SHP77 treated with DMSO at 0.1 percent for 48 hours (cell line): ENCODE results near the gene SKAP1.
"Not testable (repeated sequence)": the region's sequence is repeated elsewhere in the genome, so short reads cannot be mapped to it uniquely, and the experiment has no call there.

Experiments
- DNase-seq: peaks from one replicate; lab custom pipeline; 2025; lab: John Stamatoyannopoulos, UW

Gene SKAP1

DNA sequence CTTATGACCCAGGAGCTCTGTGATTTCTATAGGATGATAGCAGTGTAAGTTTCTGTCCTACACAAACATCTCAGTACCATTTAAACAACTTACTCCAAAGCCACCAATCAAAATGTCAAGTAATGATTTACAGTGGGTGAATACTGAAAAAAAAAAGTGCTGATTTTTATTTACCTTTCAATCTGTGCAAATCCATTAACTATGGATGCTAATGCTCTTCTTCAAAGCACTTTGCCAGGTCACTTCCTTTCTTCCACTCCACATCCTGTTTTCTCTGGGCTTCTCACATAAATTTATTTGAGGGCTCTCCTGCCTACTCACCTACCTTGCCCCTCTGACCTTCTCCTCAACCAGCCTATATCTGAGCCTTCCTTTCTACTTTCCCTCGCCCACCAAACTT is 101.6 kb downstream of the SKAP1 start:
- peak; percentile 28 for DNase-seq

DNA sequence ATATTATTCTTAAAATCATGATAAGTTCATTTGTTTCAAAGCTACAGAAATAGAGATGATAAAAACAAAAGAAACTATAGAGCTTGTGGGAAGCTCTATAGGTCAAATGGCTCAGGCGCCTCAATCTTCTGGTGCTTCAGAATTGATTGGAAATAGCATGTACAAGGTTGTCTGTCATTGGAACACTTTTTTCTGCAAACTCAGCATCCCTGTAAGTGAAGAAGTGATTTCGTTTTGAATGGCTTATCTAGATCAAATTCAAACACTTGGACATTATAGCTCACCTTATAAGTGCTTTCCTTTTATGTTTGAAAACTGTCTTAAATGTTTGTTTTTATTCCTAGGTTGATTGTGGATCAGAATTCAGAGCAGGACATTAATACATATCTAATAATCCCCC is 103.7 kb downstream of the SKAP1 start:
- no peak for DNase-seq

DNA sequence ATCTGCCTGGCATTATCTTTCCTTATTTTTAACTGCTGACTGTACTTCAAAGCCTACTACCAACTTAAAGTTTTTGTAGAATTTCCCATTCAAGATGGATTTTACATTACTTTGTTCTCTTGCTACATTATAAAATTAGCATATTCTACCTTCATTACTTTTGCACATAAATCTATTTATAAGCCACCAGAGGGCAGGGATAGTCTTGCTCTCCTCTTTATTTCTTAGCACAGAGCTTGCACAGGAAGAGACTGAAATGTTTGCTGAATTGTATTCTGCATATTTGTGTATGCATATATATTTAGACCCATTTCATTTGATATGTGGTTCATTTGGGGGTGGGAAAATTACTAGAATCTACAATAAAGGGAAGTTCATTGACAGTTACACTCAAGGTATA is 108.0 kb downstream of the SKAP1 start:
- DNase-seq, result no peak

DNA sequence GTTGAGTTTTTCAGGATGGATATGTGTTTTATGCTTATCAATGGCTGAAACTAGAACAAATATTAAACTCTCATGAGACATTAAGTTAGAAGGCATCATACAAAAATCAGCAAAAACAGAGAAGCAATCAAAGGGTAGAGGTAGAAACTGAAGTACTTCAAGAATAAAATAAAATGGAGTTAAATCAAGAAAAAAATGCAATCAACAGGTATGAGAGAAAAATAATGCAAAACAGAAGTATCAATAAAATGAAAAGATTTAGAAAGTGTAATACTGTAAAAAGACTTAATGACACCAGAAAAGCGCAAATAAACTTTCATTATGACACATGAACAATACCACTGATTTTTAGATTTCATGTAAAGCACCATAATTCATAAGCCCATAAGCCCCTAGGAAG is 112.3 kb downstream of the SKAP1 start:
- DNase-seq, result no peak

DNA sequence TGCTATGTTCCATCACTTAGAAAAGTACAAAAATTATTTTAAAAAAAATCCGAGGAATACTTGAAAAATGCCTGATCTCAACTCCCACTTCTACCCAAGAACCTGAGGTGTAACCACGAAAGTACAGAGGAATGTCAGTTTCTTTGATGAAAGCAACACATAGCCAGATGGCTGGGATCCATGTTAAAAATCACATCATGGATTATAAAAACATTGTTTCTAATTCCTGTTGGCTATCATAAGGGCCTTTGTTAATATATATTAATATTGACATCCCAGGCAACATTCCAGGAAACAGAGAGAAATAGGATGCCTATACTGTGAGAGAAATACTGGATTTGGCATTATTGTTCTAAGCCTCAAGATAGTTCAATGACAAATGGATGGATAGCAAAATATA is 115.3 kb downstream of the SKAP1 start:
- DNase-seq, result no peak

DNA sequence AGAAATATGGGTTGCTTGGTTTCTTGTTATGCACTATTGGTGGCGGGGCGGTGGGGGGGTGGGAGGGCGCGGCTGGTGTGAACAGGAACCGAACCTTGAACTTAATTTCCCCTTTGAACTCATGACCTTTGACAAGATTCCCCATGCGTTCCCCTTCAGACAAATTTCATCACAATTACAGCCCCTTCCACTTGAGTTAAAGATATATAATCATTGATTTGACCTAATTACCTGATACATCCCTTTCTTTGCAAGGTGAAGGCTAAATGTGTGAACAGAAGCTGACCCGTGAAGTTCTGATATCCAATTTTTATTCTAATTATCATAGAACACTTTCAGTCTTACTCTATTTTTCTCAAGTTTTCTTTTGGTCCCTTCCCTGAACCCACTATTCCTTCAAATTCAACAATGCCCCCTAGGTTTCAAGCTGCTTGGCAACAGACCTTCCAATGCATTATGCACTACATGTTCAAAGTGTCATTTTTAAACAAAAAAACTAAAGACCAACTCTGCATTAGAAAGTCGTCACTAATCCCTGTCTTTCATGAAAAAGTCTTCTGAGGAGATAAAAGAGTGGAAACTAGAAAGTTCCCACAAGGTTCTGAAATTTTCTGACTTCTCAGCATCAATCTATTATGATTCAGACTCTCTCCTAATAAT is 116.8 kb downstream of the SKAP1 start:
- DNase-seq, result no peak

DNA sequence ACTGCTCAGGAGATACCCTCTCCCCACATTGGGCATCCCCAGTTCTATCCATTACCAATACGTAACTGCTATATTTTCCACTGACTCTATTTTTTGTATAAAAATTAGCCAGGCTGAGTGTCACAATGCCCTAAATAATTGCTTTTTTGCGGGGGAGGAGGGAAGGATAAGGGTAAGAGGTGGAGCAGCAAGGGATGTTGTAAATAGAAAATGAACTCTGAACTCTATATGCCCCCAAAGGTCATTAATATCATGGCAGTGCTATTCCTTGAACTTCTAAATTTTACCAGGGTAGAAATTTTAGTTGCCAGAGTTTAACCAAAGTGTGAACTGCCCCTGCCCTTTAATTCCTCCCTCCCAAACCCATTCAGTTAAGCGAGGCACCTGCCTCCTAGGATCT is 118.7 kb downstream of the SKAP1 start:
- DNase-seq, result no peak

DNA sequence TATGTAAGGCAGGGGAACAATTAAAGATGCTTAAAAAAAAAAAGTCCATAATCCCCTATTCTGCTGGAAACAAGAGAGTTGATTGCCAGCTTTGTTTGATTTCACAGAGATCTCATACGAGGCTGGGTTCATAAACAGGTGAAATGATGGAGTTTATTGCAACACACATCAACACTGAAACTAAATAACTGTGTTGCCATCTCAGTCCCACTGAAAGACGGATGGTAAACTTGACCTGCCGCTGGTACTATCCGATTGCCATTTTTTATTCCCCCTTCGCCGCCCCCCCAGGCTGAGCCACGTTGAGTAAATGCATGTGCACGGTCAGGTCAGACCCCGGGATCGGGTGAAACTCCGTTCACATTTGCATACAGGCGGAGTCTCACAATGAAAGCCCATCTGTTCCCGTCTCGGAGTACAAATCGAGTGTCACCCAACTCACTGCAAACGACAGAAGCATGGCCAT is 119.2 kb downstream of the SKAP1 start:
- peak; percentile 65 for DNase-seq

DNA sequence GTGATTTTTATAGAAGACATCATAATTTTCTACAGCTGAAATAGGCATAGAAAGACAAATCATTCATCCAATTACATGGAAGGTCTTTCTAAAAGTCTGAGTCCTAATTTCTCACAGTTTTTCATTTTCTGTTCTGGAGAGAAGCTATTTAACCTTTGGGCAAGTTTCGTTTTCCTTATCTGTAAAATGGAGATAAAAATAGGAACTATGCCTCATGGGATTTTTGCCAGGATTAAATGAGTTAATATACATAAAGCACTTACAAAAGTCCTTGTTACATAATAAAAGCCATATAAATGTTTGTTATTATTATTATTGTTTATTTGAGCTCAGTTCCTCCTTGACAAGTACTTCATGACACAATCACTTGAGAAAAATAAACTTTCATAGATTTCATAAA is 121.4 kb downstream of the SKAP1 start:
- DNase-seq, result no peak

DNA sequence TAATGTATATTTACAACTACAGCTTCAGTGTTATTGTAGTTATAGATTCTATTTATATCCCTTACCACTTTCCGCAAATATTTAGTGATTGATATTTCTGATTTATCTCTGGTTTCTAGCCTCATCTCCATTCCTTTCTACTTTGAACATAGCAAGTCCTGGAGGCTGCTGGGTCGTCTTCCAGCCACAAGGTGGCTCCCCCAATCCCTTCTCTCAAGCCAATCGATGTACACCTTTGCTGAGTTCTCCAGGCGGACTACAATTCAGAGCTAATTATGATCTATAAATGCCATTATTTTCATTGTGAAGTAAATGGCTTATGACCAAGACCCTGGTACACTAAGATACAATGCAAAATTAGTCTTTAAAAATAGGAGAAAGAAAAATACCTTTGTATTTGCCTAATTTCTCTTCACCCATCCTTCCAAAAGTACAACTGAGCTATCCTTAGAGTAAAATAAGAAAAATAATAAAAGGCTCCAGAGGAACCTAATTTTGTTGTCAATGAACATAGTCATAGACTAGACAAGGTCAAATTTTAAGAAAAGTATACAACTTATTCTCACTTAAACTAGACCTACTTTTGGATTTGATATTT is 122.1 kb downstream of the SKAP1 start:
- peak; percentile 81 for DNase-seq

DNA sequence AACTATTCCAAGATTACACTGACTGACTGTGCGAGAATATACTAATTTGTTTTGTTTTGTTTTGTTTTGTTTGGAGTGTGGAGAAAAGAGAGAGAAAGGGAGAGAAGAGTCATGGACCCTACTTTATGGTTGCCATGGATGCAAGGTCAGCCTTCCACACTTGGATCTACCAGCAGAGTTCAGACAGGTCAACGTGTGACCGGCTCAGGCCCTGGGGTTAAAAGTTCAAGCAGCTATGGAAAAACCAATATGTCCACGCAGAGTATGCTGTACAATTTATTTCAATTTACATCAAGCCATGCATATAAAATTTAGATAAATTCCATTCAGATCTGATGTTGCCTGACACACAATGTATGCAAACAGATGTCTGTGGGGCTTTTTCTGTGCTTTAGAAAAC is 122.8 kb downstream of the SKAP1 start:
- DNase-seq, result no peak

DNA sequence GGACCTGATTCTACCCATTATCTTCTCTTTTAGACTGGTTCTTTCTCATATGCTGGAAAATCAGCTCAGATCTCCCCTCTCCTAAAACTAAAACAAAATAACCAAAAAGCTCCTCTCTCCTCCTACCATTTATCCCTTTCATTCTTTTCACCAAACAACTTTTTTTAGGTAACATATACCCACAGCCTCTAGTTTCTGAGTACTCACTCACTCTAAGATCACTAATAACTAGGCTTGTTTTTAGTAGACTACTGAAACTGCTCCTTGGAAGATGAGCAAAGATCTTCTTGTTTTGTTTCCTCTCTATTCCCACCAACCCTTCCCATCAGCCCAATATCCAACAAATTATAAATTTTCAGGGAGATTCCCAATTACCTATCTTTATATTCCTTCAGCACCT is 129.0 kb downstream of the SKAP1 start:
- DNase-seq, result no peak

DNA sequence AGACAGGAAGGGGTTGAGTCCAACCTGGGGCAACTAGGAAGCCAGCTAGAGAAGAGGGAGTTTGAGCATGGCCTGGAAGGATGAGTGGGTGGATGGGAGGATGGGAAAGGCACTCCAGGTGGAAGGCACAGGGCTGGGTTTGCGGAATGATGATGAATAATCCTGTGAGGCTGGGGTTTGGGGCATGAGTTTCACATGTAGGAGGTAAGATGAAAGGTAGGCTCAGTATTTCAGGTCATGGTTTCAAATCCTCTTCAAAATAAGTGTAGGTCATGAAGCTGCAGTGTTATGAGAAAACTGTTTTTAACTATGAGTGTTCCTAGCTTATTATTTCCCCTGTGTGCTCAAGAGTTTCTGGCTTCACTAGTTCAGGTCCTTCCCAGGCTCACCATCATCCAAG is 130.3 kb downstream of the SKAP1 start:
- DNase-seq, result no peak

DNA sequence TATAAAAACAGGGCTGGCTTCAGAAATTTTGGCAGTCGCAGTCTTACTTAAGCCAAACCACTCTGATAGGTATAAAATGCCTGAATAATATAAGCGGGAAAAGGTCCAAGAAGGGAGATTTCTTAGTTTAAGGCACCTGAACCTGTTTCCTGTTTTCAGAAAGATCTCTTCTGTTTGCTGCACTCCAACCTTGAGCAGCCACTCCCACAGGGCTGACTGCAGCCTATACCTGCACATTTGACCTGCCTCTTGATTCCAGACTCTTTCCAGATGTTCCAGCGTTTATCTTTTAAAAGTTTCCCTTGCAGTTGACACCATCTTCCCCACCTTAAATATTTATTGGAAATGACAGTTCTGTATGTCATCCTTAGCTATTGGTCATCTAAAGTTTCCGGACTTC is 132.2 kb downstream of the SKAP1 start:
- no peak for DNase-seq

DNA sequence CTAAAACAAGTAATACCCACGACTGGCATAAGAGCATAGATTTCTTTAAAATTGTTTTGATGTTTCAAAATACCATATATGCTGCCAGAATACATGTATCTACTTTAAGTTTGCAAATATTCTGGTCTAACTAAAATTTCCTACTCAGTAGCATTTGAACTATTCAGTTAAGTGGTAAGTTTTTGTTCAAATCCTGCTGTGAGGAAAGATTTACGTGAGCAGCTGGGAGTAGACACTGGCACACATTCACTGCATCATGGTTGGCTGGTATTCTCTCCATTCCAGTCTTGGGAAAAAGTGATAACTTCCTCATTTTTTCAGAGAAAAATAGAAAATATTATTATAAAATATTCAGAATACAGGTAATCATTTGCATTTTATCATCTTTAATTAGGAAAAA is 133.6 kb downstream of the SKAP1 start:
- DNase-seq, result no peak

DNA sequence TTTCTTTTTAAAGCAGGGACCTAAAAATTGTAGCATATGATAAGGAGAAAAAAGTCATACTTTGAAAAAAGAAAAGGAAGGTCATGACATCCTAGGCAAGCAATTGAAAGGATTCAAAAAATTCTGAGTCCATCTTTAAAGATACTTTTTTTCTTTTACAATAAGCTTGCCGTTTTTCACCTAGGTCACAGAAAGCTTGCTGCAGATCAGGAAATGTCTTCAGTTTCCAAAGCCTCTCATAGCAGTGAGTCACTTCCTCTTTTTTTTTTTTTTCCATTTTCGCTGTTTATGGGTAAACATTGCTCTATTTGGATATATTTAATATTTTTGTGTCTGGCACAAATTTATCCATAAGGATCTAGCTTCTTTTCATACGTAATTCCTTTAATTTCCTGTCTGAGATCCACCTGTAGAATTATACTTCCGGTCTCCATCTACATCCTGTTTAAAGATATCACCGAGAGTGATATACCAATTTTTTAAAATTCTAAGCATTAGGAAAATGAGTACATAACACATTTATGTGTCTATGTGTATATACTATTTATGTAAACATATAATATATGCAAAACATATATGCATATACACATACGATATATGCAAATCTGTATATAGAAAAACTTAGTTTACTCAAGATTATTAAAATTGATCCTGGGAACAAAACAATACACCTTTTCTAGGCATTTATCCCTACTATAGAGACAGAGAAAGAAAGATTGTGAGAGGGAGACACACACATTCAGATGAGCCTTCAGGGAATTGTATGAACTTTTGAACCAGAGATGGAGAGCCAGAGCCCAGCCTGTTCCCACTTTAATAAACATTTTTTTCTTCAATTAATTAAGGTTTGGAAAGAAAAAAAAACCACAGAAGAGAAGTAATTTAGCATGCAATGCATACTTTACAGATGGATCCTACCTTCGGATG is 134.4 kb downstream of the SKAP1 start:
- no peak for DNase-seq

DNA sequence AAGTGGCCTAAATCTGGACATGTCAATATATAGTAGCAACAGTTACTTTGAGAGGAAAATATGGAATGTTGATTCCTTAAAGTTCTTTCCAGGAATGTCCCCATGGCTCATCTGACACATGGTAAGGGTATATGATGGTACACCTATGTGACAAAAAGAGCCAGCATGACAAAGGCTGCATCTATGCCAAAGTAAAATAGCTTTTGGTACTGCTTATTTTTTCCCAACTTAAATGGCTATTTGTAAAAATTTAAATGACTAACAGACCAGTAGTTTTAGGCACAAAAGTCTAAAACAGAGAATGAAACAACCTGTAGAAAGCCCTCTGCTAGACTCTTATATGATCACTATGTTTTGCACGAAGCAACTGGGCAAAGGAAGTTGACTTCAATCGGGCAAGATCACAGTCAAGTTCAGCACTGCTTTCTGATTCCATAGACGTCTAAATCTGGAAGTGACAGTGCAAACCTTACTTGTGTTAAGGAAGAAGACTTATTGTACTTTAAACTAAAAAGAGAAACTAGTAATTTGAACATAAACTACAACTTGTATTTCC is 135.1 kb downstream of the SKAP1 start:
- DNase-seq, result no peak

DNA sequence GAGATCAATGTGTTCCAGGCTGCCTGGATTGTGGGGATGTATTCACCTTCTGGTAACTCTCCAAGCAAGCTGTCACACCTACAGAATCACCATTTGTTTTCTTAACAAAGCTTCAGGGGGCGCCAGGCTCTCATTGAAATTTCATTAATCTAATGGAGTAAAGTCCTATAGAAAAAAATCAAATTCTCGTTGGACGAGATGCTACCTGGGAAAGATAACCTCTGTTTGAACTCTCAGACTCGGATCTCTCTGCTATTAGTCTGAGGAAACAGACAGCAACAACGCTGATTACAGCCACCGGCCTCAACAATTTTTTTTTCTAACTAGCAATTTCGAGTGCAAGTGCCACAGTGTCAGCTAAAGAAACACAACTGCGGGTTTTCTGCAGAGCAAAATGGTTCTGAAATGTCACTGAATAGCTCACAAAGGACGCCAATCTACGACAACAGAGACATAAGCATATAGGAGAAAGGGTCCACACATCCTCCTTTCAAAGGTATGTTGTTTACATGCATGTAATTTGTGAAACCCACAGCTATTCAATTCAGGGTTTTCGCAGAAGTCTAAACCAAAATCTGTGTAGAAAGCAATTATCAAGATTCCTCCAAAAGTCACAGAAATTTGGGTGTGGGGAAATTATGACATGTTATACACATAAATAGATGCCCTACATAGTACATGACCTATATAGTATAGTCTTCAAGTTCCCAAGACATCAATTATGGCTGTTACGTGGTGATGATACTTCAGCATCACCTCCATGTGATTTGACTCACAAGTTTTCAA is 135.8 kb downstream of the SKAP1 start:
- no peak for DNase-seq

DNA sequence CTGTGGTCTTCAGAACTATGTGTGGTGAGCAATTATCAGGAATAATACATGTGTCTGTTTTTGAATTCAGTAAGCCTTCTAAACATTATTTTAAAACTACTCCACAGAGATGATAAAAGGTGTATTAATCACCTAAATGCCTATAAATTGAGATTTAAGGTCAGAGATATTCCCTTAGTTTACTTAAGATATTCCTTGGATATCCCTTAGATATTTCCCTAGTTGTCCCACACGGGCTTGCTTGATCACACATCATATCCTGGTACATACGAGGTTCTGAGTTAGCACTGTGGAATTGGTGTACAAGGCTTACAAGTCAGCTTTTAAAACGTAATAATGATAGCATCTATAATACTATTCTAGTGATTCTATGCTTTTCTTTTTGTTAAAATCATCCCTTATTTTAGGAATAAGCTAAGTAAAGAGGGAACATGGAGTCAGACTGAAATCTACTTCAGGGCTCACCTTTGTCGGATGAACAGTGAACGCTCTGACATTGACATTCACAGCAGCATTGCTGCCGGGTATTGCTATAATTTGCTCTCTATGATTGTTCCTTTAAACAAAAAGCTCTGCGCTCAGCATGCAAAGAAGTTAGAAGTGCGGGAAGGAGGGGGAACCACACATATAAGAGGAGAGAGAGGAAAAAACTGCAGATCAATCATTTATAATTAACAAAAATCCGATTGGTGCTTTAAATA is 136.5 kb downstream of the SKAP1 start:
- no peak for DNase-seq

DNA sequence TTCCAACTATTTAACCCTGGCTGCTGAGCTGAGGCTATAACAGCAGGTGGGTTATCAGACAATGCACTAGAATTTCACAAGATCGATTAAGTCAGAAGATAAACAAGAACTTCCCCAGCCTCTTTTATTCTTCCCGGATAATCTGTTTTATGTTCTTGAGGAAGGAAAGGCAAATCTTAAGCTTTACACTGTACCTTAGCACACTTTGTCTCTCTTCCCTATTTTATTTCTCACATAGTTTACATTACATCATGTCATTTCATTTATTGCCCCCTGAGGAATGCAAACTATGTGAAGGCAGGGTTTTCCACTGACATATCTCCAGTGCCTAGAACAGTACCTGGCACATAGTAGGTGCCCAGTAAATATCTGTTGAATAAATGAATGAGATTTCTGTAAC is 139.6 kb downstream of the SKAP1 start:
- no peak for DNase-seq

DNA sequence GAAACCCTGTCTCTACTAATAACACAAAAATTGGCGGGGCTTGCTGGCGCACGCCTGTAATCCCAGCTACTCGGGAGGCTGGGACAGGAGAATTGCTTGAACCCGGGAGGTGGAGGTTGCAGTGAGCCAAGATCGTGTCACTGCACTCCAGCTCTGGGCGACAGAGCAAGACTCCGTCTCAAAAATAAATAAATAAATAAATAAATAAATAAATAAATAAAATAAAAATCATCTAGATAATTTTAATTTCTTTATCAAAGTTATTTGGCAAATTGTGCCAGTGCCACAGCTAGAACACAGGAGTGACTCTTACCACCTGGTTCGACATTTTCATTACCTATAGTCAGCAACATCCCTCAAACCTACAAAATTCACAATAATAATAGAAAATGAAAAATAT is 143.1 kb downstream of the SKAP1 start:
- not testable (repeated sequence) for DNase-seq
